SK-N-SH (cell line): Measurements from ENCODE around the gene AHDC1. TPM values are rescaled to one million over a fixed set of nuclear protein-coding genes. Genes with fewer than 3 reads are reported as not detected.

Source experiments
- CTCF ChIA-PET: fragments of 300-600, 350-600 bp; formaldehyde crosslinking; extraction: SDS; loops from one replicate; lab custom pipeline; 2021; lab: Yijun Ruan, JAX
- POLR2A ChIA-PET: fragments of 350-600 bp; sonication (Branson Sonifier 250); formaldehyde crosslinking; extraction: SDS; loops from one replicate; lab custom pipeline; 2020; ENCODE audit warnings: antibody characterized with exemption, inconsistent platforms; lab: Yijun Ruan, JAX
- DNase-seq: peaks from one replicate; pipeline ENCODE4 v3.0.0; 2012
- H2AFZ ChIP-seq: fragments of 200-600 bp; sonication (generic); 2 replicates; pipeline ENCODE4 v1.8.1; 2016; ENCODE audit warnings: antibody characterized with exemption, mild to moderate bottlenecking, low read depth
- H3F3A ChIP-seq: fragments of 200-600 bp; sonication (generic); replicated peaks from 2 replicates; pipeline ENCODE3; 2016; ENCODE audit warnings: antibody characterized with exemption, mild to moderate bottlenecking; ENCODE audit not compliant: insufficient read depth
- H3K27ac ChIP-seq, 2 experiments: fragments of 200-500 bp in 1 of 2; fragments of 200-600 bp in 1 of 2; sonication (Bioruptor generic) in 1 of 2; sonication (generic), shearing (Covaris generic) in 1 of 2; 2 replicates each; pipeline versions ENCODE4 v1.5.1 to v1.6.1; 2014 to 2016; ENCODE audit warnings: low read depth in 2 of 2, inconsistent platforms in 1 of 2, low read length in 1 of 2, mild to moderate bottlenecking in 1 of 2, mixed read lengths in 1 of 2
- H3K27me3 ChIP-seq: fragments of 200-600 bp; sonication (generic), shearing (Covaris generic); 2 replicates; pipeline ENCODE4 v1.6.1; 2016; ENCODE audit warnings: mixed run types; ENCODE audit not compliant: insufficient read depth
- H3K36me3 ChIP-seq, 2 experiments: fragments of 200-500 bp in 1 of 2; fragments of 200-600 bp in 1 of 2; sonication (Bioruptor generic) in 1 of 2; sonication (generic) in 1 of 2; replicated peaks in 1 of 2; 2 replicates each; pipeline versions ENCODE3 to v1.5.1; 2014 to 2016; ENCODE audit warnings: low read length in 1 of 2, mild to moderate bottlenecking in 1 of 2; ENCODE audit not compliant: insufficient read depth in 2 of 2, control insufficient read depth in 1 of 2
- H3K4me1 ChIP-seq, 2 experiments: fragments of 200-500 bp in 1 of 2; fragments of 200-600 bp in 1 of 2; sonication (Bioruptor generic) in 1 of 2; sonication (generic), shearing (Covaris generic) in 1 of 2; 2 replicates each; pipeline versions ENCODE4 v1.5.1 to v1.6.1; 2014 to 2016; ENCODE audit warnings: low read depth in 1 of 2, low read length in 1 of 2, mixed run types in 1 of 2; ENCODE audit not compliant: insufficient read depth in 2 of 2, control insufficient read depth in 1 of 2
- H3K4me2 ChIP-seq: fragments of 200-600 bp; sonication (generic), shearing (Covaris generic); 2 replicates; pipeline ENCODE4 v1.6.1; 2017; ENCODE audit warnings: mixed run types
- H3K4me3 ChIP-seq, 2 experiments: fragments of 200-500 bp in 1 of 2; fragments of 200-600 bp in 1 of 2; sonication (Bioruptor generic) in 1 of 2; sonication (generic), shearing (Covaris generic) in 1 of 2; 2 replicates each; pipeline versions ENCODE4 v1.5.1 to v1.8.1; 2014 to 2016; ENCODE audit warnings: low read depth in 2 of 2, inconsistent platforms in 1 of 2, low read length in 1 of 2, mild to moderate bottlenecking in 1 of 2, mixed read lengths in 1 of 2, moderate library complexity in 1 of 2
- H3K79me2 ChIP-seq: fragments of 200-600 bp; sonication (generic); 2 replicates; pipeline ENCODE4 v1.8.1; 2017; ENCODE audit warnings: mild to moderate bottlenecking; ENCODE audit not compliant: insufficient read depth
- H3K9ac ChIP-seq: fragments of 200-600 bp; sonication (generic); 2 replicates; pipeline ENCODE4 v1.6.1; 2017; ENCODE audit warnings: mixed run types
- H3K9me2 ChIP-seq: fragments of 200-600 bp; sonication (generic); 2 replicates; pipeline ENCODE4 v1.6.1; 2017; ENCODE audit warnings: mixed run types
- H3K9me3 ChIP-seq: fragments of 200-600 bp; sonication (generic); 2 replicates; pipeline ENCODE4 v1.6.1; 2017; ENCODE audit warnings: mixed run types, mild to moderate bottlenecking, moderate library complexity
- H4K20me1 ChIP-seq: fragments of 200-600 bp; sonication (generic); 2 replicates; pipeline ENCODE4 v1.6.1; 2017; ENCODE audit warnings: mild to moderate bottlenecking, mixed run types; ENCODE audit not compliant: insufficient read depth
- ELF1 ChIP-seq: IDR thresholded peaks from 2 replicates; pipeline ENCODE4 v1.4.0; 2012
- EP300 ChIP-seq, 2 experiments: IDR thresholded peaks; 2 replicates each; pipeline versions ENCODE4 v1.4.0 to v1.6.1; 2012; ENCODE audit warnings: borderline replicate concordance in 1 of 2, low read depth in 1 of 2, low read length in 1 of 2
- FOSL2 ChIP-seq: IDR thresholded peaks from 2 replicates; pipeline ENCODE4 v1.4.0; 2012; ENCODE audit warnings: low read depth, mild to moderate bottlenecking, moderate library complexity, borderline replicate concordance
- FOXJ3 ChIP-seq: sonication (generic); formaldehyde crosslinking; IDR thresholded peaks from 2 replicates; pipeline ENCODE4 v1.5.1; 2020; ENCODE audit warnings: mild to moderate bottlenecking, missing genetic modification reagents
- GABPA ChIP-seq: IDR thresholded peaks from 2 replicates; pipeline ENCODE4 v1.4.0; 2012; ENCODE audit warnings: low read depth, mild to moderate bottlenecking
- JUND ChIP-seq: IDR thresholded peaks from 2 replicates; pipeline ENCODE4 v1.4.0; 2012
- MEF2A ChIP-seq: IDR thresholded peaks from 2 replicates; pipeline ENCODE4 v1.4.0; 2012; ENCODE audit warnings: low read depth, borderline replicate concordance
- RCOR1 ChIP-seq: fragments of 150-350 bp; IDR thresholded peaks from 2 replicates; pipeline ENCODE4 v1.6.1; 2017; ENCODE audit warnings: antibody characterized with exemption, low read length
- RXRA ChIP-seq: IDR thresholded peaks from 2 replicates; pipeline ENCODE4 v1.4.0; 2012; ENCODE audit warnings: low read depth, mild to moderate bottlenecking, borderline replicate concordance
- TAF1 ChIP-seq: IDR thresholded peaks from 2 replicates; pipeline ENCODE4 v1.6.1; 2012; ENCODE audit warnings: low read depth, mild to moderate bottlenecking, low read length, moderate library complexity, borderline replicate concordance
- TEAD4 ChIP-seq: IDR thresholded peaks from 2 replicates; pipeline ENCODE4 v1.4.0; 2012; ENCODE audit warnings: mild to moderate bottlenecking, borderline replicate concordance; ENCODE audit not compliant: insufficient read depth
- USF2 ChIP-seq: fragments of 150-350 bp; IDR thresholded peaks from 2 replicates; pipeline ENCODE4 v1.6.1; 2017; ENCODE audit warnings: antibody characterized with exemption, low read length, low read depth, borderline replicate concordance
- YY1 ChIP-seq: IDR thresholded peaks from 2 replicates; pipeline ENCODE4 v1.4.0; 2012; ENCODE audit warnings: low read depth, mild to moderate bottlenecking
- ZBTB33 ChIP-seq: IDR thresholded peaks from 2 replicates; pipeline ENCODE4 v1.4.0; 2012; ENCODE audit warnings: low read depth, borderline replicate concordance
- whole genome bisulfite sequencing: methylation state at CpG from one replicate; pipeline ENCODE4 v1.1.6; 2017; ENCODE audit warnings: low lambda C conversion rate; 5-methylcytosine and 5-hydroxymethylcytosine counted together
- polyA plus RNA-seq, 3 experiments: library from polyadenylated mRNA; depleted of rRNA; stranded (reverse); fragments of >200 nt; gene quantifications; 2 replicates each; pipeline ENCODE4 v1.2.3, GENCODE V29; 2012
- TF ChIP-seq, protein P1 (sequence below): IDR thresholded peaks from 2 replicates; pipeline ENCODE4 v1.6.1; 2012; ENCODE audit warnings: mild to moderate bottlenecking, low read depth, low read length, moderate library complexity

AHDC1 gene
- polyA plus RNA-seq, 1 of the 3 experiments (the other 2 are of a cell fraction), result 8.5 TPM

- H3K79me2 ChIP-seq, result peaks cover 63% of the 10 kb centered on the region
- 0 out of 2 replicates have a peak overlapping the region, but pooled peaks have one; percentile 27 for H3K4me2 ChIP-seq
- H3K27me3 ChIP-seq, result no peaks in the 10 kb centered on the region
- peaks cover 49 to 77% of the 10 kb centered on the region in 2 experiments; a peak in 3 of 4 replicates for H3K4me1 ChIP-seq
- no peak overlapping the region for H3K9ac ChIP-seq
- no peak overlapping the region for H3K4me3 ChIP-seq
- no peaks in the 10 kb centered on the region for H3K9me2 ChIP-seq
- H2AFZ ChIP-seq, result no peak overlapping the region
- no peaks in the 10 kb centered on the region for H3K9me3 ChIP-seq
- H4K20me1 ChIP-seq, result peaks cover 64% of the 10 kb centered on the region
- no peak for DNase-seq
- ChIA-PET CTCF (interaction anchor here (0.6 to 24.8 kb wide), 14 partner anchors 10 to 1592 kb away, joined by 3 to 603 read pairs (median 4); partner anchors contain the start of genes AHDC1 and FAM76A), POLR2A (interaction anchor here (1.2 to 1.8 kb wide), 2 partner anchors 31 to 36 kb away, joined by 3 to 4 read pairs; partner anchors contain the start of gene AHDC1)
- no peaks in the 10 kb centered on the region for H3F3A ChIP-seq
- H3K27ac ChIP-seq, result peak overlapping the region in 1 of 2 experiments; percentile 23; a peak in 1 of 4 replicates
- 96% methylated on average over 8 of the region's 8 CpGs for WGBS
- no peaks in the 10 kb centered on the region for H3K36me3 ChIP-seq
- TF ChIP-seq ZBTB33 (no peak), RCOR1 (no peak), USF2 (no peak), JUND (no peak), EP300 (IDR thresholded peaks at IDR 0.05; ENCODE audit: borderline replicate concordance in 1 of 2, low read depth in 1 of 2, low read length in 1 of 2) (no peak), FOXJ3 (CRISPR knock-in tag) (no peak), GABPA (no peak), TEAD4 (no peak), MEF2A (no peak), ELF1 (no peak)
These were observed 36.0 kb downstream of the AHDC1 start for GRCh38 chr1:27567971-27568299.

GRCh38 chr1:27567146-27567526 is 36.8 kb downstream of the AHDC1 start:
- peak overlapping the region; percentile 27; the same call in 1 of the 2 replicates for H3K4me2 ChIP-seq
- TF ChIP-seq FOSL2 (no peak), RCOR1 (no peak), GABPA (no peak), TAF1 (no peak), YY1 (no peak), ZBTB33 (no peak), RXRA (no peak), TEAD4 (no peak)
- TF ChIP-seq, protein P1, sequence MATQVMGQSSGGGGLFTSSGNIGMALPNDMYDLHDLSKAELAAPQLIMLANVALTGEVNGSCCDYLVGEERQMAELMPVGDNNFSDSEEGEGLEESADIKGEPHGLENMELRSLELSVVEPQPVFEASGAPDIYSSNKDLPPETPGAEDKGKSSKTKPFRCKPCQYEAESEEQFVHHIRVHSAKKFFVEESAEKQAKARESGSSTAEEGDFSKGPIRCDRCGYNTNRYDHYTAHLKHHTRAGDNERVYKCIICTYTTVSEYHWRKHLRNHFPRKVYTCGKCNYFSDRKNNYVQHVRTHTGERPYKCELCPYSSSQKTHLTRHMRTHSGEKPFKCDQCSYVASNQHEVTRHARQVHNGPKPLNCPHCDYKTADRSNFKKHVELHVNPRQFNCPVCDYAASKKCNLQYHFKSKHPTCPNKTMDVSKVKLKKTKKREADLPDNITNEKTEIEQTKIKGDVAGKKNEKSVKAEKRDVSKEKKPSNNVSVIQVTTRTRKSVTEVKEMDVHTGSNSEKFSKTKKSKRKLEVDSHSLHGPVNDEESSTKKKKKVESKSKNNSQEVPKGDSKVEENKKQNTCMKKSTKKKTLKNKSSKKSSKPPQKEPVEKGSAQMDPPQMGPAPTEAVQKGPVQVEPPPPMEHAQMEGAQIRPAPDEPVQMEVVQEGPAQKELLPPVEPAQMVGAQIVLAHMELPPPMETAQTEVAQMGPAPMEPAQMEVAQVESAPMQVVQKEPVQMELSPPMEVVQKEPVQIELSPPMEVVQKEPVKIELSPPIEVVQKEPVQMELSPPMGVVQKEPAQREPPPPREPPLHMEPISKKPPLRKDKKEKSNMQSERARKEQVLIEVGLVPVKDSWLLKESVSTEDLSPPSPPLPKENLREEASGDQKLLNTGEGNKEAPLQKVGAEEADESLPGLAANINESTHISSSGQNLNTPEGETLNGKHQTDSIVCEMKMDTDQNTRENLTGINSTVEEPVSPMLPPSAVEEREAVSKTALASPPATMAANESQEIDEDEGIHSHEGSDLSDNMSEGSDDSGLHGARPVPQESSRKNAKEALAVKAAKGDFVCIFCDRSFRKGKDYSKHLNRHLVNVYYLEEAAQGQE, result no peak

More at GRCh38 chr1:27567146-27567526, 36.8 kb downstream of the AHDC1 start:
- no peak for DNase-seq
- Histone ChIP-seq H3K9me2 (no peaks in the 10 kb centered on the region), H3K9ac (no peak overlapping the region), H3F3A (no peaks in the 10 kb centered on the region), H3K9me3 (no peaks in the 10 kb centered on the region), H2AFZ (no peak overlapping the region), H3K27ac (no peak overlapping the region), H4K20me1 (peaks cover 56% of the 10 kb centered on the region), H3K36me3 (no peaks in the 10 kb centered on the region), H3K4me3 (no peak overlapping the region), H3K4me1 (peaks cover 47 to 77% of the 10 kb centered on the region in 2 experiments; a peak in 3 of 4 replicates), H3K27me3 (no peaks in the 10 kb centered on the region), H3K79me2 (peaks cover 63% of the 10 kb centered on the region)
- ChIA-PET CTCF (interaction anchor here (1.0 to 24.8 kb wide), 9 partner anchors 9 to 189 kb away, joined by 3 to 603 read pairs (median 4); partner anchors contain the start of gene AHDC1), POLR2A (interaction anchor here (1.8 kb wide), 1 partner anchor 37 kb away, joined by 4 read pairs; the partner anchor contains the start of gene AHDC1)
- WGBS, result 86% methylated on average over 14 of the region's 15 CpGs
